ENCODE data around the gene CSN2.

DNA sequence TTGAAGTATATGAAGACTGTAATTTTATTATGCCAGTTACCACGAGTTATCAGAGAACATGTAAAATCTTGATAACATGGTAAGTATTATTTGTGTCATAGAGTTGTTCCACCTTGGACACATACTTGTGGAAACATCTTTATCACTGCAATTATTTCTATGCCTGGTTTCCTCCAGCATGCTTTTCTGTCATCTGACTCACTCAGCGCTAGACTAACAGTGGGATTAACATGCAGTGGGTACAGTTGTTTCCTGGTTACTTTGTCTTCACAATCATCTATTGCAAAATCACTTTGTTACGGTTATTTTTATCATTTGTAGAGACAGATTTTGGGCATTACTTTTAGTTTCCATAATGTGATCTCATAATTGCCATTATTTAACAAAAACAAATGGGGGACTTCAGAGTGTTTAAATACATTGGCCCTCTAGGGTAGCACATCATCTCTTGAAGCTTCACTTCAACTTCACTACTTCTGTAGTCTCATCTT lies 30.0 kb upstream of the CSN2 start, which contains the start of gene STATH:
- no peak for TF ChIP-seq YY1 (IDR thresholded peaks at IDR 0.05; ENCODE audit: low read depth, low read length)
- no peak for TF ChIP-seq CHD2 (IDR thresholded peaks at IDR 0.05; ENCODE audit: low read length)
- TF ChIP-seq RAD21 (IDR thresholded peaks at IDR 0.05 in 1 of 2, conservative IDR thresholded peaks at IDR 0.05 in 1 of 2; ENCODE audit: low read depth in 2 of 2, low read length in 2 of 2), result no peak
- no peak for TF ChIP-seq RXRA (IDR thresholded peaks at IDR 0.05; ENCODE audit: insufficient read depth, low read depth, low read length)
- TF ChIP-seq, protein P1, sequence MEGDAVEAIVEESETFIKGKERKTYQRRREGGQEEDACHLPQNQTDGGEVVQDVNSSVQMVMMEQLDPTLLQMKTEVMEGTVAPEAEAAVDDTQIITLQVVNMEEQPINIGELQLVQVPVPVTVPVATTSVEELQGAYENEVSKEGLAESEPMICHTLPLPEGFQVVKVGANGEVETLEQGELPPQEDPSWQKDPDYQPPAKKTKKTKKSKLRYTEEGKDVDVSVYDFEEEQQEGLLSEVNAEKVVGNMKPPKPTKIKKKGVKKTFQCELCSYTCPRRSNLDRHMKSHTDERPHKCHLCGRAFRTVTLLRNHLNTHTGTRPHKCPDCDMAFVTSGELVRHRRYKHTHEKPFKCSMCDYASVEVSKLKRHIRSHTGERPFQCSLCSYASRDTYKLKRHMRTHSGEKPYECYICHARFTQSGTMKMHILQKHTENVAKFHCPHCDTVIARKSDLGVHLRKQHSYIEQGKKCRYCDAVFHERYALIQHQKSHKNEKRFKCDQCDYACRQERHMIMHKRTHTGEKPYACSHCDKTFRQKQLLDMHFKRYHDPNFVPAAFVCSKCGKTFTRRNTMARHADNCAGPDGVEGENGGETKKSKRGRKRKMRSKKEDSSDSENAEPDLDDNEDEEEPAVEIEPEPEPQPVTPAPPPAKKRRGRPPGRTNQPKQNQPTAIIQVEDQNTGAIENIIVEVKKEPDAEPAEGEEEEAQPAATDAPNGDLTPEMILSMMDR (IDR thresholded peaks at IDR 0.05; ENCODE audit: control extremely low read depth in 1 of 3, insufficient read depth in 1 of 3, low read depth in 1 of 3, low read length in 3 of 3), result no peak
- TF ChIP-seq JUN (IDR thresholded peaks at IDR 0.05; ENCODE audit: low read depth, low read length), result no peak
- TF ChIP-seq EP300 (IDR thresholded peaks at IDR 0.05; ENCODE audit: borderline replicate concordance in 1 of 2, low read depth in 2 of 2, low read length in 2 of 2), result no peak
- TF ChIP-seq, protein P2, sequence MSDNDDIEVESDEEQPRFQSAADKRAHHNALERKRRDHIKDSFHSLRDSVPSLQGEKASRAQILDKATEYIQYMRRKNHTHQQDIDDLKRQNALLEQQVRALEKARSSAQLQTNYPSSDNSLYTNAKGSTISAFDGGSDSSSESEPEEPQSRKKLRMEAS (IDR thresholded peaks at IDR 0.05), result no peak
- TF ChIP-seq RNF2 (IDR thresholded peaks at IDR 0.05; ENCODE audit: borderline replicate concordance, low read depth, low read length, missing control alignments, poor library complexity, severe bottlenecking), result no peak
